Measurements from ENCODE around the gene SURF4.

- no peak for TF ChIP-seq CTCF (IDR thresholded peaks at IDR 0.05 in 2 of 3, conservative IDR thresholded peaks at IDR 0.05 in 1 of 3; ENCODE audit: borderline replicate concordance in 1 of 3, insufficient read depth in 1 of 3, low read depth in 2 of 3, low read length in 2 of 3)
- no peak for TF ChIP-seq REST (IDR thresholded peaks at IDR 0.05; ENCODE audit: low read depth)
- no peak for TF ChIP-seq EZH2phosphoT487 (IDR thresholded peaks at IDR 0.05; ENCODE audit: borderline replicate concordance)
These were observed 25.8 kb downstream of the SURF4 start for GRCh38 chr9:133349965-133350616.

Data from HCT116 (cell line).